D721Med (cell line): Measurements from ENCODE around the gene KDM4C.

Source experiments
- DNase-seq: peaks from one replicate; pipeline ENCODE4 v3.0.0; 2011; ENCODE audit warnings: low spot score; ENCODE audit not compliant: insufficient read length
- FAIRE-seq: peaks from 2 replicates; lab custom pipeline; 2011; peaks lifted over from hg19 to GRCh38; lab: Jason Lieb, UNC
- TF ChIP-seq, protein P1 (sequence below): IDR thresholded peaks from 2 replicates; pipeline ENCODE4 v1.5.1; 2012; ENCODE audit warnings: mild to moderate bottlenecking, control low read depth; ENCODE audit not compliant: insufficient read depth; ENCODE audit errors: missing control alignments

KDM4C gene

DNA sequence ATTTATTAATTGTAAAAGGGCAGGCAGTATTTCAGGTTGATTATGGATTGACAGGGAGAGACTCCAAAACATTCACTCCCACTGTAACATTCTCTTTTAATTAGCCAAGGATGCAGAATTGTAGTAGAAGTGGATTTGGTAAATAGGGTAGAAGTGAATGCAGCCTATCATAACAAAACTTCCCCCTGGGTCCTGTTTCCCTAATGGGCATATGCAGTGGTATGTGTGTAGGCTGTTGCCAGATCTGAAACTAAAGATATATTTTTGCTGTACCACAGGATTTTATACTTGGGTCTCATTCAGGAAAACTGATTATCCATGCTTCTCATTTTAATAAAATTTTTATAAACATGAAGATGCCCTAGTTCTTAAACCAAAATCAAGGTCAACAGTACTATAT, 351.2 kb downstream of the KDM4C start:
- no peak for FAIRE-seq
- TF ChIP-seq, protein P1, sequence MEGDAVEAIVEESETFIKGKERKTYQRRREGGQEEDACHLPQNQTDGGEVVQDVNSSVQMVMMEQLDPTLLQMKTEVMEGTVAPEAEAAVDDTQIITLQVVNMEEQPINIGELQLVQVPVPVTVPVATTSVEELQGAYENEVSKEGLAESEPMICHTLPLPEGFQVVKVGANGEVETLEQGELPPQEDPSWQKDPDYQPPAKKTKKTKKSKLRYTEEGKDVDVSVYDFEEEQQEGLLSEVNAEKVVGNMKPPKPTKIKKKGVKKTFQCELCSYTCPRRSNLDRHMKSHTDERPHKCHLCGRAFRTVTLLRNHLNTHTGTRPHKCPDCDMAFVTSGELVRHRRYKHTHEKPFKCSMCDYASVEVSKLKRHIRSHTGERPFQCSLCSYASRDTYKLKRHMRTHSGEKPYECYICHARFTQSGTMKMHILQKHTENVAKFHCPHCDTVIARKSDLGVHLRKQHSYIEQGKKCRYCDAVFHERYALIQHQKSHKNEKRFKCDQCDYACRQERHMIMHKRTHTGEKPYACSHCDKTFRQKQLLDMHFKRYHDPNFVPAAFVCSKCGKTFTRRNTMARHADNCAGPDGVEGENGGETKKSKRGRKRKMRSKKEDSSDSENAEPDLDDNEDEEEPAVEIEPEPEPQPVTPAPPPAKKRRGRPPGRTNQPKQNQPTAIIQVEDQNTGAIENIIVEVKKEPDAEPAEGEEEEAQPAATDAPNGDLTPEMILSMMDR: no peak
- no peak for DNase-seq

- FAIRE-seq (no peak), DNase-seq (no peak)
- TF ChIP-seq, protein P1: no peak
These were observed 353.6 kb downstream of the KDM4C start for GRCh38 chr9:7111413-7111812.

DNA sequence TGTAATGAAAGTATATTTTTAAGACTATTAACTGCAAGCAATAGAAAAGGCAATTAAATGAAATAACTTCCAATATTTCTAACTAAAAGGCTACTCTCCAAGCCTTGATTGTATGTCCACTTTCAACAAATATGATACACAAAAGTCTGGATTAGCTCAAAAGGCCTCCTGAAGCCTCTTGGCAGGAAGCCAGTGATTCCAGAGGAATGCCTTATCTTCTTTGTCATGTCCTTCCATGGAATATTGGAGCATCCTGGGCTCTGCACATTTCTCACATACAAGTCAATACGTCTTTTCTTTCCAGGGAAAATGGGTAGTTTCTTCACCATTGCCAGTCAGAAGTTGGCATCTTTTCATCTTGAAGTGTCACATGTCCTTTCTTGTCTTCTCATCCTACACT, 357.8 kb downstream of the KDM4C start:
- FAIRE-seq: no peak

DNA sequence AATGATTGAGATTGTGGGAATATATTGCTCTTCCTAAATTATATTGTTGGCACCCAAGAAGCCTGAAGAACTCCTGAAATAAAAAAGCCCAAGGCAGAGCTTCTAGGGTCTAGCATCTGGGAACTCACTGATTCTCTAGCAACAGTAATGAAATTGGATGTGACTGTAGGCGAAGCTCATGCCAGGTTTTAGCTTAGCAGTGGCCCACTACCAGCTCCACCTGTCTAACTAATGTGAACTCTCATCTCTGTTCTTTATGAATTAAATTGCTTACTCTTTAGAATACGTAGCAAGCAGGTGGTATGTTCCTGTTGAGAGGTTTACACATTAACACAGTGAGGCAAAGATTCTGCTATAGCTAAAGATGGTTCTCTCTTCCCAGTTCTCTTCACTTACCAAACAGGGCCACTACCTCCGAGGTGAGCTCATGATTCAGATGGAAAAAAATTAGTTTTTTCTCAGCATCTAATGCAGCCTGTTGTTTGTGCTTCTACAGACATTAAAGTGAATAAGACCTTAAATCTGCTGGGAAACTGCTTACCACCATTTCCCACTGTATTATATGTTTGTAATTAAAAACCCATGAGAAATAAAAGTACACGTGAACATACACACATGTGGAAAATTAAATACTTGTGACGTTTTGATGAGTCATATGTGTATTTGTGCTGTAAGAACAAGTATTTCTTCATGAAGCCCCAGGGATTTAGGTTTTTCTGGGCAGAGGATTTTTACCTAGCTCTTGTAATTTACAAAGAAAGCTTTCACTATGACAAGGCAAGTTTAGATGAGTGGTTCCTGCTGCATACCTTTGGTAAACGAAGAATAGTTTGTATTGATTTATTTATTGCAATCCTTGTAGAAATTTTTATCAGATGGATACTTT, 360.1 kb downstream of the KDM4C start:
- FAIRE-seq: no peak
- TF ChIP-seq, protein P1: no peak
- no peak for DNase-seq

More for the DNA sequence above, 357.8 kb downstream of the KDM4C start:
- no peak for DNase-seq
- TF ChIP-seq, protein P1: no peak

DNA sequence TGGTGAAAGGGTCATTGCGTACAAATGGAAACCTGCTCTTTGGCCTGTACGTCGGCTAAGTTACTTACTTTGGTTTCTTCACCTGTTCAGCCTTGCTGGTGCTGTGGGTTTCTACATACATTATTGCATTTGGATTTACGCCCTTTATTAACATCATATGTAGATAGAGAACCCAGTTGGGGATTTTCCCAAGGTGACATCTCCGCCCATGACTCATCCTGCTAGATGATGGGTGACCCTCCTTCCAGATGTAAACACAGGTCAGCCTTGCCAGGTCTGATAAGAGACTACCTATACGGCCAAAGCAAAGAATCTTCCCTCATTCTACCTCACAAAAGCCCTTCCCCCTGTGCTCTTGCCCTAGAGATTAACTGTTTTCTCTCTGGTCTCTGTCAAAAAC, 360.9 kb downstream of the KDM4C start:
- TF ChIP-seq, protein P1: no peak
- DNase-seq (no peak), FAIRE-seq (no peak)

- TF ChIP-seq, protein P1: no peak
- FAIRE-seq: no peak
- DNase-seq: no peak
These were observed 361.8 kb downstream of the KDM4C start for GRCh38 chr9:7119612-7120011.

GRCh38 chr9:7121055-7121454, 363.3 kb downstream of the KDM4C start:
- no peak for FAIRE-seq

More at GRCh38 chr9:7121055-7121454, 363.3 kb downstream of the KDM4C start:
- no peak for DNase-seq
- TF ChIP-seq, protein P1: no peak
